HCT116 (cell line): Measurements from ENCODE around the gene TK2. TPM values are rescaled to one million over a fixed set of nuclear protein-coding genes. Genes with fewer than 3 reads are reported as not detected.

Source experiments
- ATAC-seq: fragments of 200-7000 bp; cut with Tn5 transposase; 2 replicates; pipeline ENCODE4 v1.9.1; 2020; ENCODE audit warnings: mild to moderate bottlenecking, moderate library complexity
- BruUV-seq: library from RNA; stranded (reverse); fragments of 400-500 nt; replicated peaks from 2 replicates; lab custom pipeline; 2021; lab: Mats Ljungman, UMichigan
- CTCF ChIA-PET: fragments of 300-600 bp; sonication (Branson Sonifier 250); formaldehyde crosslinking; loops from one replicate; lab custom pipeline; 2021; ENCODE audit warnings: antibody characterized with exemption; lab: Charles Lee
- POLR2A ChIA-PET: fragments of 300-600, 350-600 bp; sonication (Branson Sonifier 250); formaldehyde crosslinking; loops from one replicate; lab custom pipeline; 2021; ENCODE audit warnings: antibody characterized with exemption; lab: Charles Lee
- RAD21 ChIA-PET, 2 experiments: fragments of 300-600 bp; sonication (Branson Sonifier 250); formaldehyde crosslinking; loops; one replicate each; lab custom pipeline; 2023; ENCODE audit warnings: low total read pairs in 2 of 2; ENCODE audit not compliant: uncharacterized antibody in 2 of 2, unreplicated experiment in 2 of 2, low non-redundant PET in 1 of 2; lab: Charles Lee
- DNase-seq: peaks from one replicate; pipeline ENCODE4 v3.0.0-alpha.2; 2010; ENCODE audit warnings: low read depth, low spot score
- H2AFZ ChIP-seq: fragments of 200-600 bp; shearing (Covaris generic), sonication (generic); 2 replicates; pipeline ENCODE4 v1.6.1; 2017; ENCODE audit warnings: low read depth, mixed run types, mixed read lengths, antibody characterized with exemption, low read length; ENCODE audit not compliant: poor library complexity, severe bottlenecking
- H3K27ac ChIP-seq: 2 replicates; pipeline ENCODE4 v1.5.1; 2012; ENCODE audit warnings: low read depth, low read length
- H3K27me3 ChIP-seq: fragments of 200-600 bp; sonication (generic); 2 replicates; pipeline ENCODE4 v1.6.1; 2016; ENCODE audit warnings: mixed run types, low read length, mixed read lengths; ENCODE audit not compliant: insufficient read depth
- H3K36me3 ChIP-seq, 2 experiments: fragments of 200-500 bp in 1 of 2; fragments of 200-600 bp in 1 of 2; sonication (Bioruptor generic) in 1 of 2; sonication (generic) in 1 of 2; 2 replicates each; pipeline versions ENCODE4 v1.5.1 to v1.6.1; 2014 to 2016; ENCODE audit warnings: low read length in 2 of 2, inconsistent platforms in 1 of 2, mixed read lengths in 1 of 2, mixed run types in 1 of 2; ENCODE audit not compliant: insufficient read depth in 2 of 2, control insufficient read depth in 1 of 2
- H3K4me1 ChIP-seq, 2 experiments: fragments of 200-600 bp in 1 of 2; sonication (generic) in 1 of 2; 2 replicates each; pipeline versions ENCODE4 v1.5.1 to v1.6.1; 2012 to 2017; ENCODE audit warnings: low read length in 2 of 2, inconsistent platforms in 1 of 2, mild to moderate bottlenecking in 1 of 2, mixed read lengths in 1 of 2, mixed run types in 1 of 2, moderate library complexity in 1 of 2; ENCODE audit not compliant: insufficient read depth in 2 of 2, control insufficient read depth in 1 of 2
- H3K4me2 ChIP-seq: fragments of 200-600 bp; sonication (generic); 2 replicates; pipeline ENCODE4 v1.6.1; 2017; ENCODE audit warnings: mixed run types, low read length, mixed read lengths
- H3K4me3 ChIP-seq, 2 experiments: fragments of 200-600 bp in 1 of 2; sonication (generic) in 1 of 2; replicated peaks in 1 of 2; 2 replicates each; pipeline ENCODE4 v1.5.1; 2011 to 2016; ENCODE audit warnings: low read length in 2 of 2, control low read depth in 1 of 2, low read depth in 1 of 2, mild to moderate bottlenecking in 1 of 2, mixed read lengths in 1 of 2, mixed run types in 1 of 2
- H3K79me2 ChIP-seq: fragments of 200-600 bp; sonication (generic); 2 replicates; pipeline ENCODE4 v1.6.1; 2017; ENCODE audit warnings: mild to moderate bottlenecking, mixed run types, low read length, moderate library complexity, mixed read lengths; ENCODE audit not compliant: insufficient read depth
- H3K9ac ChIP-seq: fragments of 200-600 bp; sonication (generic); 2 replicates; pipeline ENCODE4 v1.6.1; 2016; ENCODE audit warnings: low read length, mixed read lengths
- H3K9me2 ChIP-seq: fragments of 200-600 bp; sonication (generic), shearing (Covaris generic); 2 replicates; pipeline ENCODE4 v1.6.1; 2017; ENCODE audit warnings: mixed run types, mild to moderate bottlenecking, moderate library complexity; ENCODE audit not compliant: insufficient read depth
- H3K9me3 ChIP-seq, 2 experiments: fragments of 200-500 bp in 1 of 2; fragments of 200-600 bp in 1 of 2; sonication (Bioruptor generic) in 1 of 2; sonication (generic) in 1 of 2; 2 replicates each; pipeline ENCODE4 v1.6.1; 2014 to 2017; ENCODE audit warnings: low read length in 2 of 2, mixed read lengths in 2 of 2, inconsistent platforms in 1 of 2, low read depth in 1 of 2, mild to moderate bottlenecking in 1 of 2, mixed run types in 1 of 2, moderate library complexity in 1 of 2; ENCODE audit not compliant: control insufficient read depth in 1 of 2, insufficient read depth in 1 of 2
- H4K20me1 ChIP-seq: fragments of 200-600 bp; sonication (generic), shearing (Covaris generic); 2 replicates; pipeline ENCODE4 v1.6.1; 2017; ENCODE audit warnings: mixed run types, mild to moderate bottlenecking, moderate library complexity; ENCODE audit not compliant: insufficient read depth
- ATF3 ChIP-seq: IDR thresholded peaks from 2 replicates; pipeline ENCODE4 v1.6.1; 2012
- CBX3 ChIP-seq: IDR thresholded peaks from 2 replicates; pipeline ENCODE4 v1.6.1; 2012; ENCODE audit warnings: low read depth
- CEBPB ChIP-seq: IDR thresholded peaks from 2 replicates; pipeline ENCODE4 v1.6.1; 2012; ENCODE audit warnings: low read depth
- ELF1 ChIP-seq: IDR thresholded peaks from 2 replicates; pipeline ENCODE4 v1.6.1; 2012; ENCODE audit warnings: low read depth, borderline replicate concordance
- EZH2 ChIP-seq: fragments of 200-600 bp; sonication (generic); IDR thresholded peaks from 2 replicates; pipeline ENCODE4 v1.6.1; 2017; ENCODE audit warnings: antibody characterized with exemption, mixed run types
- FOSL1 ChIP-seq: IDR thresholded peaks from 2 replicates; pipeline ENCODE4 v1.6.1; 2012; ENCODE audit warnings: low read depth
- JUND ChIP-seq: IDR thresholded peaks from 2 replicates; pipeline ENCODE4 v1.6.1; 2012
- MAX ChIP-seq: IDR thresholded peaks from 2 replicates; pipeline ENCODE4 v1.6.1; 2012
- POLR2A ChIP-seq: IDR thresholded peaks from 2 replicates; pipeline ENCODE4 v1.7.0; 2011; ENCODE audit warnings: borderline replicate concordance; ENCODE audit not compliant: insufficient read depth, insufficient read length; ENCODE audit errors: extremely low read depth
- RAD21 ChIP-seq: IDR thresholded peaks from 2 replicates; pipeline ENCODE4 v1.6.1; 2012; ENCODE audit warnings: low read depth, mild to moderate bottlenecking
- REST ChIP-seq: IDR thresholded peaks from 2 replicates; pipeline ENCODE4 v1.6.1; 2012; ENCODE audit warnings: low read depth
- SP1 ChIP-seq: IDR thresholded peaks from 2 replicates; pipeline ENCODE4 v1.6.1; 2012; ENCODE audit warnings: low read depth
- YY1 ChIP-seq: IDR thresholded peaks from 2 replicates; pipeline ENCODE4 v1.6.1; 2011; ENCODE audit warnings: low read length, low read depth, moderate library complexity, mild to moderate bottlenecking; ENCODE audit not compliant: insufficient replicate concordance; ENCODE audit errors: extremely low read depth
- ZBTB33 ChIP-seq: IDR thresholded peaks from 2 replicates; pipeline ENCODE4 v1.6.1; 2011; ENCODE audit warnings: mild to moderate bottlenecking, low read length, moderate library complexity; ENCODE audit not compliant: insufficient replicate concordance; ENCODE audit errors: extremely low read depth
- ZFX ChIP-seq: fragments of 450-650 bp; IDR thresholded peaks from 2 replicates; pipeline ENCODE4 v1.6.1; 2017
- intact Hi-C: fragments of 100-400 bp; cut with micrococcal nuclease; formaldehyde crosslinking; loops from 2 replicates; pipeline ENCODE4 v1.10.0; 2022
- total RNA-seq: library from RNA; stranded (reverse); gene quantifications from one replicate; pipeline ENCODE4 v1.2.1, GENCODE V29; 2021; ENCODE audit not compliant: unreplicated experiment

The TK2 gene
- total RNA-seq, 1 experiment from 2014 or later = 15.4 TPM

- POLR2A ChIA-PET = interaction anchor here (1.0 to 1.8 kb wide), 2 partner anchors 8 to 17 kb away, joined by 3 to 8 read pairs; partner anchors contain the start of gene CKLF
- Histone ChIP-seq H3K79me2 (no peaks in the 10 kb centered on the region), H3K4me2 (peak overlapping the region; percentile 33; the same call in 1 of the 2 replicates), H3K4me1 (peaks cover 0 to 13% of the 10 kb centered on the region in 2 experiments; a peak in 3 of 4 replicates), H4K20me1 (peaks cover 3% of the 10 kb centered on the region; the same call in 1 of the 2 replicates), H3K9ac (no peak overlapping the region), H3K27ac (no peak overlapping the region), H3K27me3 (no peaks in the 10 kb centered on the region), H3K9me3 (no peaks in the 10 kb centered on the region), H2AFZ (no peak overlapping the region), H3K36me3 (no peaks in the 10 kb centered on the region; a peak in 1 of 4 replicates), H3K9me2 (no peaks in the 10 kb centered on the region), H3K4me3 (no peak overlapping the region)
- ATAC-seq = peak; percentile 66
- TF ChIP-seq JUND (peak; percentile 45), FOSL1 (peak; percentile 42), ATF3 (peak; percentile 64; the same call in 1 of the 2 replicates), REST (no peak), RAD21 (no peak), YY1 (no peak), ZFX (no peak), ELF1 (no peak), POLR2A (no peak), SP1 (0 out of 2 replicates have a peak, but pooled peaks have one; percentile 20), ZBTB33 (no peak), MAX (no peak), EZH2 (no peak), CEBPB (peak; percentile 68), CBX3 (no peak)
- DNase-seq = no peak
- CTCF ChIA-PET = interaction anchor here (0.8 to 1.6 kb wide), 3 partner anchors 38 to 212 kb away, joined by 4 to 5 read pairs (median 4); no protein-coding TSS in a partner anchor
- intact Hi-C loops = no loop called here
- BruUV-seq = no TSS peak
- RAD21 ChIA-PET = no interaction called here
These were observed 20.0 kb upstream of the TK2 start for GRCh38 chr16:66569827-66570405.
